A549 (cell line): ENCODE data around the gene FOLR3. TPM values are rescaled to one million over a fixed set of nuclear protein-coding genes. Genes with fewer than 3 reads are reported as not detected.
"Not testable (repeated sequence)": the region's sequence is repeated elsewhere in the genome, so short reads cannot be mapped to it uniquely, and the experiment has no call there.

Experiments
- ATAC-seq, 2 experiments: fragments of 200-7000 bp in 1 of 2; fragments of >200 bp in 1 of 2; cut with Nextera tagmentation in 1 of 2; cut with Tn5 transposase in 1 of 2; 3 replicates each; pipeline versions ENCODE4 v1.8.0 to v1.9.1; 2018 to 2020; ENCODE audit warnings: mild to moderate bottlenecking in 1 of 2, moderate library complexity in 1 of 2
- CTCF ChIA-PET: fragments of 300-600 bp; sonication (Branson Sonifier 250); formaldehyde crosslinking; extraction: SDS; loops from one replicate; lab custom pipeline; 2021; ENCODE audit warnings: antibody characterized with exemption, inconsistent platforms; lab: Yijun Ruan, JAX
- POLR2A ChIA-PET: fragments of 350-600 bp; formaldehyde crosslinking; extraction: SDS; loops from one replicate; lab custom pipeline; 2021; ENCODE audit warnings: antibody characterized with exemption, inconsistent platforms; lab: Yijun Ruan, JAX
- DNase-seq, 2 experiments: peaks; one replicate each; pipeline versions ENCODE4 v3.0.0 to v3.0.0-alpha.2; 2011 to 2016; ENCODE audit warnings: low read depth in 1 of 2, low spot score in 1 of 2
- FAIRE-seq: peaks from 2 replicates; lab custom pipeline; 2011; peaks lifted over from hg19 to GRCh38; lab: Jason Lieb, UNC
- H3K27ac ChIP-seq, 2 experiments: fragments of >200 bp; sonication (Bioruptor Twin); formaldehyde crosslinking; 3 replicates each; pipeline ENCODE4 v1.5.1; 2016 to 2017
- H3K4me1 ChIP-seq: fragments of >200 bp; sonication (Bioruptor Twin); formaldehyde crosslinking; 3 replicates; pipeline ENCODE4 v1.6.1; 2016
- H3K4me2 ChIP-seq: fragments of >200 bp; sonication (Bioruptor Twin); formaldehyde crosslinking; 3 replicates; pipeline ENCODE4 v1.6.1; 2016
- H3K4me3 ChIP-seq: fragments of >200 bp; sonication (Bioruptor Twin); formaldehyde crosslinking; 3 replicates; pipeline ENCODE4 v1.5.1; 2016
- H3K9me3 ChIP-seq: fragments of >200 bp; sonication (Bioruptor Twin); formaldehyde crosslinking; 3 replicates; pipeline ENCODE4 v1.6.1; 2016
- CBX8 ChIP-seq: fragments of 200-600 bp; sonication (generic); IDR thresholded peaks from 2 replicates; pipeline ENCODE4 v1.6.1; 2016
- EHF ChIP-seq: fragments of 250-450 bp; sonication (Bioruptor Pico); IDR thresholded peaks from 2 replicates; pipeline ENCODE4 v1.5.0; 2020; ENCODE audit warnings: mild to moderate bottlenecking
- FOSL2 ChIP-seq, 2 experiments: fragments of 450-650 bp in 1 of 2; fragments of >200 bp in 1 of 2; sonication (Bioruptor Twin) in 1 of 2; formaldehyde crosslinking; IDR thresholded peaks; 2 replicates each; pipeline versions ENCODE4 v1.5.0 to v1.6.1; 2016 to 2020; ENCODE audit warnings: mild to moderate bottlenecking in 1 of 2, moderate library complexity in 1 of 2
- HMGXB4 ChIP-seq: fragments of 250-450 bp; sonication (Bioruptor Pico); IDR thresholded peaks from 2 replicates; pipeline ENCODE4 v1.5.0; 2021; ENCODE audit warnings: mild to moderate bottlenecking, moderate library complexity, borderline replicate concordance
- HOXA7 ChIP-seq: fragments of 250-450 bp; sonication (Bioruptor Pico); IDR thresholded peaks from 2 replicates; pipeline ENCODE4 v1.5.0; 2020; ENCODE audit warnings: mild to moderate bottlenecking, moderate library complexity
- HOXB5 ChIP-seq: fragments of 250-450 bp; sonication (Bioruptor Pico); IDR thresholded peaks from 2 replicates; pipeline ENCODE4 v1.5.0; 2020; ENCODE audit warnings: mild to moderate bottlenecking, moderate library complexity
- JUN ChIP-seq, 2 experiments: fragments of >200 bp; sonication (Bioruptor Twin); formaldehyde crosslinking; IDR thresholded peaks; 2 replicates in 1 of 2; 3 replicates in 1 of 2; pipeline ENCODE4 v1.6.1; 2016 to 2017
- JUNB ChIP-seq: fragments of >200 bp; sonication (Bioruptor Twin); formaldehyde crosslinking; IDR thresholded peaks from 2 replicates; pipeline ENCODE4 v1.6.1; 2016
- MAFK ChIP-seq: fragments of 450-650 bp; IDR thresholded peaks from 2 replicates; pipeline ENCODE4 v1.6.1; 2014; ENCODE audit not compliant: partially characterized antibody
- NR3C1 ChIP-seq: fragments of >200 bp; sonication (Bioruptor Twin); formaldehyde crosslinking; IDR thresholded peaks from 3 replicates; pipeline ENCODE4 v1.6.1; 2017
- POLR2A ChIP-seq: IDR thresholded peaks from 2 replicates; pipeline ENCODE4 v1.6.1; 2012; ENCODE audit warnings: mild to moderate bottlenecking, low read length
- POLR2AphosphoS2 ChIP-seq: conservative IDR thresholded peaks from 2 replicates; pipeline ENCODE4 v1.6.1; 2012; ENCODE audit warnings: low read length, improper control_type of control experiment, inconsistent platforms
- RAD21 ChIP-seq, 2 experiments: fragments of >200 bp in 1 of 2; sonication (Bioruptor Twin) in 1 of 2; formaldehyde crosslinking in 1 of 2; IDR thresholded peaks in 1 of 2; conservative IDR thresholded peaks in 1 of 2; 2 replicates in 1 of 2; 3 replicates in 1 of 2; pipeline ENCODE4 v1.6.1; 2012 to 2018; ENCODE audit warnings: inconsistent platforms in 1 of 2
- RCOR1 ChIP-seq: fragments of 150-350 bp; IDR thresholded peaks from 2 replicates; pipeline ENCODE4 v1.6.1; 2014; ENCODE audit warnings: antibody characterized with exemption, low read length, low read depth
- RFX5 ChIP-seq: fragments of 450-650 bp; IDR thresholded peaks from 2 replicates; pipeline ENCODE4 v1.7.1; 2014; ENCODE audit warnings: antibody characterized with exemption, mild to moderate bottlenecking, moderate library complexity
- SREBF2 ChIP-seq: fragments of 450-650 bp; IDR thresholded peaks from 2 replicates; pipeline ENCODE4 v1.6.1; 2014; ENCODE audit warnings: mild to moderate bottlenecking, moderate library complexity
- TP53 ChIP-seq: fragments of 250-450 bp; sonication (Bioruptor Pico); IDR thresholded peaks from 2 replicates; pipeline ENCODE4 v1.5.0; 2021; ENCODE audit warnings: mild to moderate bottlenecking, moderate library complexity
- ZFP36 ChIP-seq: fragments of 450-650 bp; IDR thresholded peaks from 2 replicates; pipeline ENCODE4 v1.6.1; 2014; ENCODE audit warnings: borderline replicate concordance; ENCODE audit not compliant: partially characterized antibody
- WGBS: methylation state at CpG from one replicate; pipeline ENCODE4 v1.1.6; 2017; ENCODE audit errors: missing lambda C conversion rate; 5-methylcytosine and 5-hydroxymethylcytosine counted together
- polyA plus RNA-seq, 4 experiments: library from polyadenylated mRNA; depleted of rRNA in 3 of 4; stranded (reverse); fragments of >200 nt; fragmentation: RNase III in 1 of 4; extraction: RNeasy Plus Mini Kit Qiagen cat#74134 plus additional on column Dnase treatment in 1 of 4; gene quantifications; 2 replicates in 3 of 4; 3 replicates in 1 of 4; pipeline ENCODE4 v1.2.3, GENCODE V29; 2011 to 2017
- TF ChIP-seq, protein P1 (sequence below): fragments of 250-450 bp; sonication (Bioruptor Pico); IDR thresholded peaks from 2 replicates; pipeline ENCODE4 v1.5.0; 2020; ENCODE audit warnings: low read depth, mild to moderate bottlenecking, moderate library complexity

Gene FOLR3
- polyA plus RNA-seq, 2 of the 4 experiments (the other 2 are of a cell fraction), result not detected

DNA sequence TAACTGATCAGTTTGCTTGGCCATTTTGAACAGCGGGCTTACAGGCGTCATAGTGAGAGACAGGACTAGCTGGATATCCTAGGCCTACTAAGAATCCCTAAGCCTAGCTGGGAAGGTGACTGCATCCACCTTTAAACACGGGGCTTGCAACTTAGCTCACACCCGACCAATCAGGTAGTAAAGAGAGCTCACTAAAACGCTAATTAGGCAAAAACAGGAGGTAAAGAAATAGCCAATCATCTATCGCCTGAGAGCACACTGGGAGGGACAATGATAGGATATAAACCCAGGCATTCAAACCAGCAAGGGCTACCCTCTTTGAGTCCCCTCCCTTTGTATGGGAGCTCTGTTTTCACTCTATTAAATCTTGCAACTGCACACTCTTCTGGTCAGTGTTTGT, 18.3 kb downstream of the FOLR3 start:
- POLR2A ChIA-PET, result not testable (repeated sequence)

DNA sequence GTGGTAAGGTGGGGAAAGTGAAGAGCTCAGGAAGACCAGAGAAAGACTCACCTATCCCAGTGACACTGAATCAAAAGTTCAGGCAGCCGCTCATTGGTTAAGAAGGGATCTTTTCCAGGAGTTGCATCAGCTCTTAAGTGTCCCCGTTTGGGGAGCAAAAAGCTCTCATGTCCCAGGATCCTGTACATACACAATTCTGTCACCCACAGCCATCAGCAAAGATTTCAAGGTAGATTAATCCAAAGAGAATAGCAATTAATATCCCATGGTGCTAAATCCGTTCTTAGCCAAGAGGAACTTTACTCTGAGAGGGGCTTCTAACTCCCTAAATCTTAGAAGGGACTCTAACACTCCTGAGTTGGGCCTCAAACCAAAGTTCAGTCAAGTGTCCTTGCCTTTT, 19.3 kb downstream of the FOLR3 start:
- no peak overlapping the region for H3K4me3 ChIP-seq
- no peak overlapping the region for H3K27ac ChIP-seq
- 75% methylated on average over 3 of the region's 3 CpGs for WGBS
- ChIA-PET POLR2A (no interaction called here), CTCF (interaction anchor here (6.0 to 6.1 kb wide), 2 partner anchors 10 to 28 kb away, joined by 21 to 40 read pairs; no protein-coding TSS in a partner anchor)
- H3K9me3 ChIP-seq, result no peaks in the 10 kb centered on the region
- TF ChIP-seq RAD21 (conservative IDR thresholded peaks at IDR 0.05 in 1 of 2, IDR thresholded peaks at IDR 0.05 in 1 of 2) (no peak), TP53 (no peak), CBX8 (no peak)
- H3K4me2 ChIP-seq, result no peak overlapping the region
- FAIRE-seq (no peak), ATAC-seq (no peak), DNase-seq (no peak)
- H3K4me1 ChIP-seq, result no peaks in the 10 kb centered on the region

More for the DNA sequence above, 18.3 kb downstream of the FOLR3 start:
- ATAC-seq, H3K27ac ChIP-seq, H3K9me3 ChIP-seq, H3K4me3 ChIP-seq, H3K4me1 ChIP-seq, FAIRE-seq, DNase-seq, H3K4me2 ChIP-seq: not testable (repeated sequence)
- 79% methylated on average over 6 of the region's 6 CpGs for WGBS
- CTCF ChIA-PET, result interaction anchor here (0.8 to 6.1 kb wide), 4 partner anchors 9 to 177 kb away, joined by 3 to 40 read pairs (median 12); no protein-coding TSS in a partner anchor
- peak; percentile 19 for TF ChIP-seq MAFK

- 54% methylated on average over 4 of the region's 4 CpGs for WGBS
- Histone ChIP-seq H3K27ac (no peak overlapping the region), H3K4me3 (no peak overlapping the region), H3K9me3 (no peaks in the 10 kb centered on the region), H3K4me1 (no peaks in the 10 kb centered on the region), H3K4me2 (no peak overlapping the region)
- DNase-seq (no peak), FAIRE-seq (no peak), ATAC-seq (no peak)
- TF ChIP-seq RFX5 (no peak), EHF (no peak), POLR2A (no peak), SREBF2 (no peak), FOSL2 (IDR thresholded peaks at IDR 0.05) (no peak), FOSL2 (CRISPR knock-in tag; IDR thresholded peaks at IDR 0.05) (no peak)
- ChIA-PET CTCF (interaction anchor here (1.4 to 6.1 kb wide), 4 partner anchors 11 to 130 kb away, joined by 3 to 40 read pairs (median 14); no protein-coding TSS in a partner anchor), POLR2A (no interaction called here)
Observed at GRCh38 chr11:72155751-72156150, 20.2 kb downstream of the FOLR3 start.

- ChIA-PET POLR2A (no interaction called here), CTCF (interaction anchor here (1.4 to 6.1 kb wide), 5 partner anchors 10 to 132 kb away, joined by 3 to 40 read pairs (median 7); no protein-coding TSS in a partner anchor)
- no peaks in the 10 kb centered on the region for H3K9me3 ChIP-seq
- ATAC-seq (no peak), DNase-seq (no peak), FAIRE-seq (no peak)
- TF ChIP-seq RAD21 (conservative IDR thresholded peaks at IDR 0.05 in 1 of 2, IDR thresholded peaks at IDR 0.05 in 1 of 2), result no peak
- no peak for TF ChIP-seq RFX5
- TF ChIP-seq HOXB5 (CRISPR knock-in tag), result no peak
- TF ChIP-seq POLR2AphosphoS2, result no peak
- TF ChIP-seq JUNB, result no peak
- no peak for TF ChIP-seq HMGXB4
- no peak for TF ChIP-seq ZFP36
- TF ChIP-seq JUN (IDR thresholded peaks at IDR 0.05), result no peak
- no peak for TF ChIP-seq HOXA7
- TF ChIP-seq, protein P1, sequence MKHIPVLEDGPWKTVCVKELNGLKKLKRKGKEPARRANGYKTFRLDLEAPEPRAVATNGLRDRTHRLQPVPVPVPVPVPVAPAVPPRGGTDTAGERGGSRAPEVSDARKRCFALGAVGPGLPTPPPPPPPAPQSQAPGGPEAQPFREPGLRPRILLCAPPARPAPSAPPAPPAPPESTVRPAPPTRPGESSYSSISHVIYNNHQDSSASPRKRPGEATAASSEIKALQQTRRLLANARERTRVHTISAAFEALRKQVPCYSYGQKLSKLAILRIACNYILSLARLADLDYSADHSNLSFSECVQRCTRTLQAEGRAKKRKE (CRISPR knock-in tag), result no peak
- TF ChIP-seq RCOR1, result no peak
- no peak for TF ChIP-seq NR3C1
- no peak overlapping the region for H3K4me3 ChIP-seq
- no peak overlapping the region for H3K4me2 ChIP-seq
- no peaks in the 10 kb centered on the region for H3K4me1 ChIP-seq
- H3K27ac ChIP-seq, result no peak overlapping the region
- WGBS, result 70% methylated on average over 4 of the region's 4 CpGs
Observed at GRCh38 chr11:72157131-72157530, 21.6 kb downstream of the FOLR3 start.
